IPS-15b (cell line): Measurements from ENCODE around the gene UNC79.
A peak's percentile ranks its signal among the peaks of the same experiment; 100 is the strongest.
"Not testable (repeated sequence)": the region's sequence is repeated elsewhere in the genome, so short reads cannot be mapped to it uniquely, and the experiment has no call there.

Experiments used
- H3K27me3 ChIP-seq: one replicate; pipeline ENCODE4 v1.6.1; 2013; ENCODE audit warnings: low read length; ENCODE audit not compliant: control insufficient read depth, insufficient read depth
- H3K36me3 ChIP-seq: one replicate; pipeline ENCODE4 v1.6.1; 2013; ENCODE audit warnings: low read length; ENCODE audit not compliant: control insufficient read depth, insufficient read depth
- H3K4me1 ChIP-seq: one replicate; pipeline ENCODE4 v1.6.1; 2013; ENCODE audit warnings: mild to moderate bottlenecking, low read length; ENCODE audit not compliant: control insufficient read depth, insufficient read depth
- H3K4me3 ChIP-seq: one replicate; pipeline ENCODE4 v1.5.1; 2013; ENCODE audit warnings: low read depth, low read length
- H3K9ac ChIP-seq: one replicate; pipeline ENCODE4 v1.6.1; 2013; ENCODE audit warnings: low read depth, mild to moderate bottlenecking, low read length
- H3K9me3 ChIP-seq: one replicate; pipeline ENCODE4 v1.6.1; 2013; ENCODE audit warnings: mild to moderate bottlenecking, low read length; ENCODE audit not compliant: control insufficient read depth, insufficient read depth

The UNC79 gene

DNA sequence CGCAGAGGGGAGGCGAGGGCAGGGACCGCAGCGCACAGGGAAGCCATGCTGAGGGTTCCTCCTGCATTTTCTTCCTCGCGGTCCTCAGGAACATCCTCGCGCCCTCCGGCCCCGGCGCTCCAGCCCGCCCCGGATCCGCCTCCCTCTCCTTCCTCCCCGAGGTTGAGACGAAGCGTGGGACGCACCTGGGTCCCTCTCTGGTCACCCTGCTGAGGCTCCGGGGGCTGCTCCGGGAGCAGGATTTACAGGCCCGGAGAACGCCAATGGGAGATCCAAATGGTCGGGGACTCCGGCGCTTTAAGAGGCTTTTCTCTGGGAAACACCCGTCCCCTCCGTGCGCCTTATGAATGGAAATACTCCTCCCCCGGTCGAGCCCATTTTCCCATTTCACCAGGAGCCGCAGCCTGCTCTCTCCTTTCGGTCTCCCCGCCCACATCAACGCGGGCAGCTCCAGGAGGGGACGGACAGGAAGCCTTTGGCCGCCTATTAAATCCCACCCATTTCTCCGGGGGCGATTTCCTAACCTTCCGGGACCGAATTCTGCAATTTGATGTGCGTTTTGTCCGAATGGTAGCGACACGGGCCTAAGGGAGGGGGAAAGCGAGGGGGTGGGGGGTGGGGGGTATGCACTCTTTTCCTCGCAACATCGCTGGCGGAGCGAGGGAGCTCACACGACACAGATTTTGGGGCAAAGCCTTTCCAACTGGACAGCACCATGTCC lies at the start of gene UNC79:
Gene UNC79 (plus strand): TSS at position 625 of the 721 bp plus-strand sequence. CDS start 91 bp downstream, at position 716.
- H3K4me3 ChIP-seq = peak within 1 kb of the TSS; percentile 78
- H3K9me3 ChIP-seq = peaks cover 3% of the 10 kb centered on the region
- H3K4me1 ChIP-seq = no peaks in the 10 kb centered on the region
- H3K9ac ChIP-seq = peak within 1 kb of the TSS; percentile 71
- H3K36me3 ChIP-seq = no peaks in the 10 kb centered on the region
- peaks cover 2% of the 10 kb centered on the region for H3K27me3 ChIP-seq

DNA sequence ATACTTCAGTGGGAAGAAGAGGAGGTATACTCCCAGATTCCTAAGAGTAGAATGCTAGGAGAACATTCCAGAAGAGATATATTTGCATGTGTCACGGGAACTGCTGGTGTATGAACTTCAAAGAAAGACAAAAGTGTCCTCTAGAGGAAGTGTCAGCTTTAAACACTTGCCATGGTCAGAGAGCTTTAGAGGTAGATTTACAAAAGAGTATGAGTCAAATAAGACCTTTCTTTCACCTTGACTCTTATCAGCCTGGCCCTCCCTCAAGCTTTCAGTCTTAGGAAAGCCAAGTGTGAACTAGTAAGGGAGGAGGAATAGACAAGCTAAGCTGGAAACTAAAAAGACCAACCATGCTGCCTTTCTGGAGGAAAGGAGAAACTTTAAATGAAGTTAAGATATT lies 49.1 kb upstream of the UNC79 start:
- H3K27me3 ChIP-seq = no peaks in the 10 kb centered on the region

DNA sequence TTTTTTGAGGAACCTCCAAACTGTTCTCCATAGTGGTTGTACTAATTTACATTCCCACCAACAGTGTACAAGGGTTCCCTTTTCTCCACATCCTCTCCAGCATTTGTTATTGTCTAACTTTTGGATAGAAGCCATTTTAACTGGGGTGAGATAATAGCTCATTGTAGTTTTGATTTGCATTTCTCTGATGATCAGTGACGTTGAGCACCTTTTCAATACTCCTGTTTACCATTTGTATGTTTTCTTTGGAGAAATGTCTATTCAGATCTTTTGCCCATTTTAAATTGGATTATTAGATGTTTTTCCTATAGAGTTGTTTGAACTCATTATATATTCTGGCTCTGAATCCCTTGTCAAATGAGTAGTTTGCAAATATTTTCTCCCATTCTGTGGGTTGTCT lies 46.5 kb upstream of the UNC79 start:
- H3K9me3 ChIP-seq, H3K27me3 ChIP-seq, H3K4me1 ChIP-seq, H3K36me3 ChIP-seq, H3K9ac ChIP-seq, H3K4me3 ChIP-seq: not testable (repeated sequence)

More for the DNA sequence above, 49.1 kb upstream of the UNC79 start:
- H3K4me1 ChIP-seq = no peaks in the 10 kb centered on the region
- H3K9me3 ChIP-seq = no peaks in the 10 kb centered on the region
- H3K4me3 ChIP-seq = no peak overlapping the region
- no peaks in the 10 kb centered on the region for H3K36me3 ChIP-seq
- H3K9ac ChIP-seq = no peak overlapping the region

DNA sequence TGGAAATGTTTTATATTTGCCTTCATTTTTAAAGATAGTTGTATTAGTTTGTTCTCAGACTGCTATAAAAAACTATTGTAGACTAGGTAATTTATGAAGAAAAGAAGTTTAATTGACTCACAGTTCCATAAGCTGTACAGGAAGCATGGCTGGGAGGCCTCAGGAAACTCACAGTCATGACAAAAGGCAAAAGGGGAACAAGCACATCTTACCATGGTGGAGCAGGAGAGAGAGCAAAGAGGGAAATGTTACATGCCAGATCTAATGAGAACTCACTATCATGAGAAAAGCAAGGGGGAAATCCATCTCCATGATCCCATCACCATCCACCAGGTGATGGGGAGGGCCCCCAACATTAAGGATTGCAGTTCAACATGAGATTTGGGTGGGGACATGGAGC lies 35.5 kb upstream of the UNC79 start:
- Histone ChIP-seq H3K36me3 (no peaks in the 10 kb centered on the region), H3K9me3 (no peaks in the 10 kb centered on the region), H3K4me1 (no peaks in the 10 kb centered on the region), H3K27me3 (no peaks in the 10 kb centered on the region), H3K9ac (no peak overlapping the region), H3K4me3 (no peak overlapping the region)

DNA sequence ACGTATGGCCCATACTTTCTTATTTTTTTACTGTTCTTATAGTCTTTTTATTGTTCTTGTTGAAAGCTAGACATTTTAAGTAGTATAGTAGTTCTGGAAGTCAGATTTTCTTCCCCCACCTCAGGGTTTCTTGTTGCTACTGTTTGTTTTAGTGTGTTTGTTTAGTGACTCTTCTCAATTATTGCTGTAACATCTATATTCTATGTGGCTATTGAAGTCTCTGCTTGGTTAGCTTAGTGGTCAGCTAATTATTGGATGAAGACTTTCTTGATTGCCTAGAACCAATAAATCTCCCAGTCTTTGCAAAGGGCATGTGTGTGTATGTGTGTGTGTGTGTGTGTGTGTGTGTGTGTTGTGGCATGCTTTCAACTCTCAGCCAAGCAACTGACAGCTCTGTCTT lies 34.3 kb upstream of the UNC79 start:
- Histone ChIP-seq H3K4me1 (no peaks in the 10 kb centered on the region), H3K4me3 (no peak overlapping the region), H3K9ac (no peak overlapping the region), H3K27me3 (no peaks in the 10 kb centered on the region), H3K9me3 (no peaks in the 10 kb centered on the region), H3K36me3 (no peaks in the 10 kb centered on the region)

DNA sequence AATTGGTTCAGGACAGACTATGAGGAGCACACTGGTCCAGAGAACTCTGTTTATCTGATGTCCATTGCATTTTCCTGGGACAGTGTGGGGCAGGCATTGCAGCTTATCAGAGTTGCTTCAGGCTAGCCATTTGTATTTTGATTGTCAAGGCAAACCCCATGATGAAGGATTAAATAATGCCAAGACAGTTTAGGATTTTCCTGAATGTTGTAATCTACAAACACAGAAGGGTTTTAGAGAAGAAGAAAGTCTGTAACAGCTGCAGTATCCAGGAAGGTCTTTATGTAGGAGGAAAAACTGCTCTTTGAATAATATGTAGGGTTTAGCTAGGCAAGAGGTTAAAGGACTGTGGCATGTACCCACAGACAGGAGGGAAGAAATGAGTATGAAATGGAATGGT lies 32.2 kb upstream of the UNC79 start:
- Histone ChIP-seq H3K9me3 (no peaks in the 10 kb centered on the region), H3K4me1 (peaks cover 5% of the 10 kb centered on the region), H3K27me3 (no peaks in the 10 kb centered on the region), H3K9ac (no peak overlapping the region), H3K4me3 (no peak overlapping the region), H3K36me3 (no peaks in the 10 kb centered on the region)

DNA sequence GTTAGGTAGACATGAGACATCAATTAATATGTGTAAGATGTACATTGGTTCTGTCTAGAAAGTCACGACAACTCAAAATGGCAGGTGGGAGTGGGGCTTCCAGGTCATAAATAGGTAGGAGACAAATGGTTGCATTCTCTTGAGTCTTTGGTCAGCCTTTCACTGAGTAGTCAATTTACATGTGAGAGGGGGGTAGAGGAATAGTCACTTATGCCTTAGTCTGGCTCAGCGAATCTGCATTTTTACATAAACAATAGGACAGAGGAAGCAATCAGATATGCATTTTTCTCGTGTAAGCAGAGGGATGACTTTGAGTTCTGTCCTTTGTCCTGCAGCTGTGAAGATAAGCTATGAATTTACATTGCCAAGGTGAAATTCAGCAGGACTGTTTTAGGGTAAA lies 27.8 kb upstream of the UNC79 start:
- Histone ChIP-seq H3K9ac (no peak overlapping the region), H3K4me1 (peaks cover 5% of the 10 kb centered on the region), H3K27me3 (no peaks in the 10 kb centered on the region)

DNA sequence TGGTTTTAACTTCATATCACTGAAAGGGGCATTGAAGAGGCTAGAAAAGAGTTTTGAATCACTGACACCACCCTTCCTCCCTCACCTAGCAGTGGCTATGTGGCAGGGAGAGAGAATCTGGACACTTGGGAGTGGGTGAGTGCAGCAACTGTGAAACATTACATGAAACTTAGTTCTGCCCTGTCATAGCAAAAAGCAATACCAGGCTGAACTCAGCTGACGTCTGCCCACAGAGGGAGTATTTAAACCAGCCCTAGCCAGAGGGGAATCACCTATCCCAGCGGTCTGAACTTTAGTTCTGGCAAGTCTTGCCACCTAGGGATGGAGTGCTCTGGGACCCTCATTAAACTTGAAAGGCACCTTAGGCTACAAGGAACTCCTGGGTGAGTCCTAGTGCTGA lies 20.7 kb upstream of the UNC79 start:
- no peaks in the 10 kb centered on the region for H3K36me3 ChIP-seq
- no peaks in the 10 kb centered on the region for H3K27me3 ChIP-seq
- H3K4me1 ChIP-seq = no peaks in the 10 kb centered on the region
- no peak overlapping the region for H3K9ac ChIP-seq
- no peak overlapping the region for H3K4me3 ChIP-seq
- no peaks in the 10 kb centered on the region for H3K9me3 ChIP-seq

More for the DNA sequence above, 27.8 kb upstream of the UNC79 start:
- H3K9me3 ChIP-seq = no peaks in the 10 kb centered on the region
- no peak overlapping the region for H3K4me3 ChIP-seq
- H3K36me3 ChIP-seq = no peaks in the 10 kb centered on the region

DNA sequence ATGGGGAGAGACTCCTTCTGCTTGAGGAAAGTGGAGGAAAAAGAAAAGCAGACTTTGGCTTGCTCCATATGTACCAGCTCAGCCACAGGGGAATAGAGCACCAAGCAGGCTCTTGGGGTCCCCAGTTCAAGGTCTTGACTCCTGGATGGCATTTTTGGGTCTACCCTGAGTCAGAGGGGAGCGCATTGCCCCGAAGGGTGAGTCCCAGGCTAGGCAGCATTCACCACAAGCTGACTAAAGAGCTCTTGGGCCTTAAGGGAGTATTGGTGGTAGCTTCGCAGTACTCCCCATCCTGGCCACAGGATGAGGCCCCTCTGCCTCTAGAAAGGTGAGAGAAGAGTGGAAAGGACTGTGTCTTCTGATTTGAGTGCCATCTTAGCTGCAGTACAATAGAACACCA lies 19.8 kb upstream of the UNC79 start:
- Histone ChIP-seq H3K4me1 (no peaks in the 10 kb centered on the region), H3K36me3 (no peaks in the 10 kb centered on the region), H3K4me3 (no peak overlapping the region), H3K9ac (no peak overlapping the region), H3K9me3 (no peaks in the 10 kb centered on the region), H3K27me3 (no peaks in the 10 kb centered on the region)

DNA sequence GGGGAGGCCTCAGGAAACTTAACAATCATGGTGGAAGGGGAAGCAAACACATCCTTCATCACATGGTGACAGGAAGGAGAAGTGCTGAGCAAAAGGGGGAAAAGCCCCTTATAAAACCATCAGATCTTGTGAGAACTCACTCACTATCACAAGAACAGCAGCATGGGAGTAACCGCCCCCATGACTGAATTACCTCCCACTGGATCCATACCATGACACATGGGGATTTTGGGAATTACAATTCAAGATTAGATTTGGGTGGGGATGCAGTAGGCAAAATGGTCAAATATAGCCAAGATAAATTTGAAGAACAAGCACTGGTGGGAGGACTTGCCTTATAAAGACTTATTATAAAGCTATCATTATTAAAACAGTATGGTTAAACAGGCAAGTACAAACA lies 5.6 kb upstream of the UNC79 start:
- H3K4me3 ChIP-seq, H3K36me3 ChIP-seq, H3K27me3 ChIP-seq, H3K9me3 ChIP-seq, H3K4me1 ChIP-seq, H3K9ac ChIP-seq: not testable (repeated sequence)

DNA sequence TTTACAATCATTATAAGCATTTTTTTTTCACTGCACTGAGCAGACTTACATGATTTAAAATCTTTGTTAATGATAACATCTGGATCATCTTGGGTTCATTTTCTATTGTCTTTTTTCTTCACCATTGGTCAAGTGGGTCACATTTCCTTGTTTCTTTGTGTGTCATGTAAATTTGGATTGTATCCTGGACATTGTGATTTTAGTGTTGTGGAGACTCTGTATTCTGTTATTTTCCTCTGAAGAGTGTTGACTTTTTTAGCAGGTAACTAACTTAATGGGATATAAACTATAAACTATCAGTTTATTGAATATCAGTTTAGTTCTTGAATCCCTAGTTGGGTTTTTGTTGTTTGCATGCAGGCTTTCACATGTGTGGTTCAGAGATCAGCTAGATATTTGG lies 4.0 kb upstream of the UNC79 start:
- H3K36me3 ChIP-seq = no peaks in the 10 kb centered on the region

DNA sequence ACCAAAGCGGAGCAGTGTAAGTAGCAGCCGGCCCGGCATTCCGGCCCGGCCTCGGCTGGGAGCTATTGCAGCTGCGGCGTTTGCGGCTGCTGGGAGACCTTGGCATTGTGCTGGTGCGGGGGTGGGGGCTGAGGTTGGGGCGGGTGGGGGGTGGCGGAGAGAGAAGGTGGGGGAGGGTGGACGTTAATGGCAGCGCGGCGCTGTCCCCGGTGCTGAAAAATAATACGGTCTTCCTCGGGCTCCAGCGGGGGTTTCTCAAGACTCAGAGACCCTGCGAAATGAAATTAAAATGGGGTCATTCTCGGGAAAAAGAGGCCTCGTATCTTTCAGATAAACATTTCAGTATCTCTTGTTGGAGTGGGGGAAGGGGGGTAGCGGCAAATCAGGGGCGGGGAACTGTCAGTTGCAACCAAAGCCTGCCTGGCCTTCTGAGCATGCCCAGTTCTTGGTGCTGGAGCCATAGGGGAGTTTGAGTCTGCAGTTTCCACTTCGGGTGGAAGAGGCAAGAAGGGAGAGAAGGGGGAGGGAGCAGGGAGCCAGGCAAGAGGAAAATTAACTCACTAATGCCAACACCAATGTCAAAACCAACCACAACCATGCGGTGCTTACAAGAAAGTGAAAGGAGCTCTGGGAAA lies 414 bp downstream of the UNC79 start:
- peaks cover 3% of the 10 kb centered on the region for H3K9me3 ChIP-seq
- no peaks in the 10 kb centered on the region for H3K36me3 ChIP-seq
- H3K9ac ChIP-seq = no peak overlapping the region
- no peaks in the 10 kb centered on the region for H3K4me1 ChIP-seq
- peak overlapping the region; percentile 78 for H3K4me3 ChIP-seq
- H3K27me3 ChIP-seq = peaks cover 2% of the 10 kb centered on the region

More for the DNA sequence above, 4.0 kb upstream of the UNC79 start:
- no peak overlapping the region for H3K4me3 ChIP-seq
- peaks cover 3% of the 10 kb centered on the region for H3K9me3 ChIP-seq
- H3K4me1 ChIP-seq = no peaks in the 10 kb centered on the region
- H3K9ac ChIP-seq = no peak overlapping the region
- peaks cover 2% of the 10 kb centered on the region for H3K27me3 ChIP-seq
